AG10803 (cell line): ENCODE data around the gene GGNBP2.
"Not testable (repeated sequence)": the region's sequence is repeated elsewhere in the genome, so short reads cannot be mapped to it uniquely, and the experiment has no call there.

Experiments
- DNase-seq: peaks from one replicate; pipeline ENCODE4 v3.0.0; 2010; ENCODE audit warnings: low read depth
- H3K4me3 ChIP-seq: 2 replicates; pipeline ENCODE4 v1.5.1; 2011; ENCODE audit warnings: mild to moderate bottlenecking, low read length, control low read depth
- CTCF ChIP-seq: conservative IDR thresholded peaks from 2 replicates; pipeline ENCODE4 v1.5.1; 2011; ENCODE audit warnings: mild to moderate bottlenecking, low read length, control low read depth, inconsistent platforms

The GGNBP2 gene

GRCh38 chr17:36507266-36507665 is 37.5 kb upstream of the GGNBP2 start:
- no peak for DNase-seq
- TF ChIP-seq CTCF, result no peak
- no peak overlapping the region for H3K4me3 ChIP-seq

- H3K4me3 ChIP-seq, DNase-seq: not testable (repeated sequence)
Measured at GRCh38 chr17:36508439-36508838, 36.3 kb upstream of the GGNBP2 start.

GRCh38 chr17:36509272-36509985 is 35.3 kb upstream of the GGNBP2 start:
- TF ChIP-seq CTCF, result no peak
- H3K4me3 ChIP-seq, result no peak overlapping the region
- no peak for DNase-seq

- H3K4me3 ChIP-seq, result no peak overlapping the region
- no peak for DNase-seq
- no peak for TF ChIP-seq CTCF
Measured at GRCh38 chr17:36510636-36511035, 34.1 kb upstream of the GGNBP2 start.

GRCh38 chr17:36511216-36511615 is 33.5 kb upstream of the GGNBP2 start:
- TF ChIP-seq CTCF, result no peak
- no peak overlapping the region for H3K4me3 ChIP-seq
- no peak for DNase-seq

- H3K4me3 ChIP-seq, result no peak overlapping the region
- no peak for TF ChIP-seq CTCF
- DNase-seq, result no peak
Measured at GRCh38 chr17:36512641-36513040, 32.1 kb upstream of the GGNBP2 start.

GRCh38 chr17:36514856-36515255 is 29.9 kb upstream of the GGNBP2 start:
- TF ChIP-seq CTCF, result no peak
- DNase-seq, result no peak
- no peak overlapping the region for H3K4me3 ChIP-seq
